Measurements from ENCODE around the gene HMGCLL1. TPM values are rescaled to one million over a fixed set of nuclear protein-coding genes. Genes with fewer than 3 reads are reported as not detected.

HMGCLL1 gene
- polyA plus RNA-seq (2012; ENCODE audit: insufficient read depth, insufficient read length, low read depth): not detected

DNA sequence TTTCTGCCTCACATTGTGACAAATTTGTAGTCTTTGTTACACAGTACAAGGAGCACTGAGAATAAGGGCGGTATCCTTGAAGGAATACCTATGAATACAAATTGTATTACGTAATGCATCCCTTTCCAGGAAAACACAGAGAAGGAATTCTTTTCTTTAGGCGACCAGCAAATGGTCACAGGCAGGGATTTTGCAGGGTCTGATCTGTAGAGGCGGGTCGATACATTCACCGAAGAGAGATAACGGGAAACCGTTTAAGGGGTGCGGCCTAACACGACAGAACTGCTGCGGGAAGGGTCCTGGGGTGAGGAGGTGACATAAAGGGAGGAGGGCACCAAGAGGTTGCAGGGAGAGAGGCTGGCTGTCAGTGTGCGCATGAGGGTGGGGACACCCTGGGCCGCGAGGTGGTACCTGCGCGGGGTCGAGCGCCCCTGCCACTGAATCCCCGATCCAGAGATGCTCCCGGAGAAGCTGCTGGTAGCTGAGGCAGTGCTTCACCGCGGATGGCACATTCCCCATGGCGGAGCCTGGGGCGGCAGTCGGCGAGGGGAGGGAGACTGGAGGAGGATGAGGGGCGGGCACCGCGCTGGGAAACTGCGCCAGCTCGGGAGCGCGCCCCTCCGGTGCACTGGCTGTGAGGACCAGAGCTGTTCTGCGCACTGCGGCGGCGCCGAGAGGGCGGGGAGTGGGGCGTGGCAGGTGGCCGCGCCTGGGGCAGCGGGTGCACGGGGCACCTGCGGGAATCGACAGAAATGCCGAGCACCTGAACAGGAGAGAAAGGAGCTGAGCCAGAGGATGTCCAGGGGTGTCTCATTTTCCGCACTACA is at the start of gene HMGCLL1:
HMGCLL1 (minus strand) TSS at position 656 of the 827 bp plus-strand sequence; CDS start at position 519, 137 bp downstream.
- TF ChIP-seq CTCF (IDR thresholded peaks at IDR 0.05; ENCODE audit: low read depth, low read length): no peak
- DNase-seq: peak; percentile 76
- Histone ChIP-seq H3K27me3 (no peaks in the 10 kb centered on the region), H3K9me3 (no peaks in the 10 kb centered on the region), H3K36me3 (no peaks in the 10 kb centered on the region), H3K4me1 (peaks cover 3% of the 10 kb centered on the region), H3K4me3 (ENCODE audit: low read depth, low read length) (peak within 1 kb of the TSS; percentile 67)

GRCh38 chr6:55621993-55622392 is 43.0 kb upstream of the HMGCLL1 start:
- Histone ChIP-seq H3K4me3 (ENCODE audit: low read depth, low read length) (no peak overlapping the region), H3K4me1 (no peaks in the 10 kb centered on the region), H3K9me3 (no peaks in the 10 kb centered on the region), H3K36me3 (no peaks in the 10 kb centered on the region), H3K27me3 (no peaks in the 10 kb centered on the region)
- TF ChIP-seq CTCF (IDR thresholded peaks at IDR 0.05; ENCODE audit: low read depth, low read length): no peak
- DNase-seq: no peak

GRCh38 chr6:55621244-55621643 is 42.3 kb upstream of the HMGCLL1 start:
- H3K9me3 ChIP-seq: no peaks in the 10 kb centered on the region
- H3K4me1 ChIP-seq: no peaks in the 10 kb centered on the region
- H3K36me3 ChIP-seq: no peaks in the 10 kb centered on the region
- H3K27me3 ChIP-seq: no peaks in the 10 kb centered on the region
- DNase-seq: no peak
- no peak for TF ChIP-seq CTCF (IDR thresholded peaks at IDR 0.05; ENCODE audit: low read depth, low read length)
- no peak overlapping the region for H3K4me3 ChIP-seq (ENCODE audit: low read depth, low read length)

GRCh38 chr6:55617272-55617671 is 38.3 kb upstream of the HMGCLL1 start:
- H3K4me3 ChIP-seq (ENCODE audit: low read depth, low read length): no peak overlapping the region
- H3K36me3 ChIP-seq: no peaks in the 10 kb centered on the region
- TF ChIP-seq CTCF (IDR thresholded peaks at IDR 0.05; ENCODE audit: low read depth, low read length): peak; percentile 64
- no peaks in the 10 kb centered on the region for H3K9me3 ChIP-seq
- no peaks in the 10 kb centered on the region for H3K4me1 ChIP-seq
- no peaks in the 10 kb centered on the region for H3K27me3 ChIP-seq
- peak; percentile 46 for DNase-seq

- Histone ChIP-seq H3K9me3 (no peaks in the 10 kb centered on the region), H3K27me3 (no peaks in the 10 kb centered on the region), H3K36me3 (no peaks in the 10 kb centered on the region), H3K4me1 (no peaks in the 10 kb centered on the region), H3K4me3 (ENCODE audit: low read depth, low read length) (no peak overlapping the region)
- TF ChIP-seq CTCF (IDR thresholded peaks at IDR 0.05; ENCODE audit: low read depth, low read length): no peak
- DNase-seq: no peak
Observed at GRCh38 chr6:55604021-55604420, 25.0 kb upstream of the HMGCLL1 start.

- H3K36me3 ChIP-seq: no peaks in the 10 kb centered on the region
- DNase-seq: no peak
- H3K4me3 ChIP-seq (ENCODE audit: low read depth, low read length): no peak overlapping the region
- TF ChIP-seq CTCF (IDR thresholded peaks at IDR 0.05; ENCODE audit: low read depth, low read length): no peak
- no peaks in the 10 kb centered on the region for H3K27me3 ChIP-seq
- no peaks in the 10 kb centered on the region for H3K9me3 ChIP-seq
- no peaks in the 10 kb centered on the region for H3K4me1 ChIP-seq
Observed at GRCh38 chr6:55601120-55601519, 22.1 kb upstream of the HMGCLL1 start.
